NCI-H187 treated with DMSO at 0.1 percent for 48 hours (cell line): Measurements from ENCODE around the gene ALS2CL.

Experiments used
- DNase-seq: peaks from one replicate; lab custom pipeline; 2025; lab: John Stamatoyannopoulos, UW

The ALS2CL gene

GRCh38 chr3:46629551-46630517 lies 63.6 kb downstream of the ALS2CL start:
- DNase-seq = no peak

GRCh38 chr3:46628901-46629369 lies 64.5 kb downstream of the ALS2CL start:
- no peak for DNase-seq

GRCh38 chr3:46627078-46627477 lies 66.4 kb downstream of the ALS2CL start:
- no peak for DNase-seq

GRCh38 chr3:46626039-46626438 lies 67.4 kb downstream of the ALS2CL start:
- no peak for DNase-seq

GRCh38 chr3:46624975-46625490 lies 68.4 kb downstream of the ALS2CL start:
- no peak for DNase-seq

- no peak for DNase-seq
Measured at GRCh38 chr3:46624533-46624932, 68.9 kb downstream of the ALS2CL start.

- DNase-seq = no peak
Measured at GRCh38 chr3:46619845-46620778, 73.4 kb downstream of the ALS2CL start.
